Stimulated activated CD8-positive, alpha-beta memory T cell treated with anti-CD3 and anti-CD28 coated beads, Interleukin-15, amount 100 ng/mL, for 1 hour (primary cell): Measurements from ENCODE around the gene CCDC33.

ENCODE experiments used
- DNase-seq: peaks from one replicate; pipeline ENCODE4 v3.0.0-alpha.2; 2020; ENCODE audit warnings: low read depth

The CCDC33 gene

DNA sequence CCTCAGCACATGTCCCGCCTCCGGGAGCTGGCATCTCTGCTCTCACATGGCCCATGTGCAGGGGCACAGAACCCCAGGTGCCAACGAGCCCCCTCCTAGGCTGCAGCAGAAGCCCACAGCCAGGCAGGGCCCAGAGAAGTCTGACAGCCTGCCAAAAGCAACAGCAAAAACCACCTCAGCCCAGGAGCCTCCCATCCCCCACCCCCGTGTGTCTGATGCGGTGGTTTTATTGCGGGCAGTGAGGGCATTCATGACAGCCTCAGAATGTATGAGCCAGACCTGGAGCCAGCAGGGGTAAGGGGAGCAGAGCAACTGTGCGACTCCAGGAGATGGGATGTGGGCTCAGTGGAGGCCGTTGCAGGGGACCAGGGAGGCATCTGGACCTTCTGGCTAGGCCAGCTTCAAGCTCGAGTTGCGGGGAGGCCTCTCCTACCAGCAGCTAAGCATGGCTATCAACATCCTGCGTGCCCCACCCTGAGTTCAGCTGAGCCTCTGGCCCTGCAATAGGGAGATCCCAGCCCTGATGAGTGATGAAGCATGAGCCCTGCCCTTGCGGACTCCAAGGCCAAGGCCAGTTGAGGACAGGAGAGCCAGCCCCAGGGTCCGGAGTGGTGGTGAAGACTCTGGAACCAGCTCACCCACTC is 78.8 kb downstream of the CCDC33 start:
- DNase-seq = no peak

- no peak for DNase-seq
Measured at GRCh38 chr15:74315626-74316025, 79.5 kb downstream of the CCDC33 start.

DNA sequence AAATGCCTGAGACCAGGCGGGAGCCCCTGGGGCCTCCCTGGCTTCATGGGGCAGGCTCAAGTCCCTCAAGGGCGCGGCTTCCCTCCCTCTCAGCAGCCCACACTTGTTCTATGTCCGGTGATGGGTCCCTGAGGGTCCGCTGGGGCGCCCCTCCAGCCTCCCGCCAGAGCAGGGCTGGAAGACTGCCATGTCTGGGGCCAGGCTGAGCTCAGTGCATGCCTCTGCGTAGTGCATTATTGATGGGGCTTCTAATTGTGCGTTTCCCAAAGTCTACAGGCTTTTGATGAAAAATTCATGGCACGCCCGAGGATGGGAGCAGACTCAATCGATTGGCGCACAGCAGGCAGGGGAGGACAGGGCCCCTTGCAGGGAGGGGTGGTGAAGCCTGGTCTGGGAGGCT is 80.0 kb downstream of the CCDC33 start:
- DNase-seq = no peak

DNA sequence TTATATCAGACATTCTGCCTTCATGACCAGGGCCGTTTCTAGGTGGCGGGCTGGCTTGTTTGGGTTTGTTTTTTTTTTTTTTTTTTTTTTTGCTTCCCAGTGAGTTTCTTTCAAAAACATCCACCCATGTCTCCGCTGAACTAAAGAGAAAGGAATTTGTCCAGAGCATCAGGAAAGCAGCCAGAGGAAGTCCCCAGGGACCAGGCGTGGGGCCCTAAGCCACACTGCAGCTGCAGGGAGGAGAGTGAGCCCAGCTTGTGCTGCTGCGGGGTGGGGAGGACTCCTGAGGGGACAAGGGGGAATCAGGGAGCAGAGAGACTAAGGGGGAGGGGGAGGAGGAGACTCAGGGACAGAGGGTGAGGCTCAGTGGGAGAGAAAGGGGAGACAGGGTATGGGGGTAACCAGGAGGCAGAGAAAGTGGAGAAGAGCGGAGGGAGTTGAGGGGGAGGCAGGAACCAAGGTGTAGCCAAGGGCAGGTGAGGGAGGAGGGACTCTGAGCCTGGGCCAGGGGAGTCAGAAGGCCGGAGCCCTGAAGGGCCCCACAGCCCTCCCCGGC is 81.8 kb downstream of the CCDC33 start:
- no peak for DNase-seq

DNA sequence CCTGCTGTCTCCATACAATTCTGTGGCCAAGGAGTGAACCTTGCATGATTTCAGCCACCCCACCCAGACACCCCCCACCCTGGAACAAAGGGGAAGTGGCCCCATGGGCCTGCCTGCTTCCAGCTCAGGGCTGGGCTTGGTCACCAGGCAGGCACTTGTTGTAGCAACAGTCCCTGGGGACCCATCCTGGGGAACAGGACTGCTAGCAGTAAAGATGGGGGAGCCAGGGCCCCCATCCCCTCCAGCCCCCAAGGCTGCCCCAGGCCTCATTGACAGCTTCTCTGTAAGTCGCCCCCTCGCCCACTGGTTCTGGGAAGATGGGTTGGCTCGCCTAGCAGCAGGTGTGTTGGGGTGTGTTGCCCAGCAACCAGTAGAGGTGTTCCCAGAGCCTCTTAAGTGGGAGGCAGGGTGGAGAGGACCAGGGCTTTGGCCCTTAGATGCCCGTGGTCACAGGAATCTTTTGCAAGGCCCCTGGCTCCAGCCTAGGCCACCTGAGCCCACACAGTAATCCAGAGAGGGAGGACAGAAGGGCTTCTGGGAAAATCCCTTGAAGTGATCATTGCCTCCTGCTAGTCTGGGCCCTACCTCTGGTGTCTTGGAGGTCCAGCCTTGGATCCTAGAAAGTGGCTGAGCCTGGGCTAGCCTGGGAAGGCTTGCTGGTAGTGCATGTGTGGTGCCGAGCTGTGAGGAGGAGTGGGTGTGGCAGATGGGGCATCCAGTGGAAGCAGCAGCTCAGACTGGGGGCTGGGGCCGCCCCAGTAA is 82.4 kb downstream of the CCDC33 start:
- DNase-seq = no peak

DNA sequence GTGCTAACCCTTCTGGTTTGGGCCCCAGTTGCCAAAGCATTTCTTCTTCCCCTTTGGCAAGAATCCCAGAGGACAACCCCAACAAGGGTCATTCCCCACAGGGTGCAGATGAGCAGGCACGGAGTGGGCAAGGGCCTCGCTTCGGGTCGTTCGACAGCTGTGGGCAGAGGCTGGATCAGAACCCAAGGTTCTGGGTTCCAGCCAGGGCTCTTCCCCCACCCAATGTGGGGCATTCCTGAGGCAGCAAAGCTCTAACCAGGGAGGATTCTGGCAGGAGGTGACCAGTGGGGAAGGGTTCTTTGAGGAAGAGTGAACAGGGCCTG is 83.0 kb downstream of the CCDC33 start:
- DNase-seq = no peak

- no peak for DNase-seq
Measured at GRCh38 chr15:74319596-74320351, 83.6 kb downstream of the CCDC33 start.

- no peak for DNase-seq
Measured at GRCh38 chr15:74320352-74321247, 84.5 kb downstream of the CCDC33 start.

DNA sequence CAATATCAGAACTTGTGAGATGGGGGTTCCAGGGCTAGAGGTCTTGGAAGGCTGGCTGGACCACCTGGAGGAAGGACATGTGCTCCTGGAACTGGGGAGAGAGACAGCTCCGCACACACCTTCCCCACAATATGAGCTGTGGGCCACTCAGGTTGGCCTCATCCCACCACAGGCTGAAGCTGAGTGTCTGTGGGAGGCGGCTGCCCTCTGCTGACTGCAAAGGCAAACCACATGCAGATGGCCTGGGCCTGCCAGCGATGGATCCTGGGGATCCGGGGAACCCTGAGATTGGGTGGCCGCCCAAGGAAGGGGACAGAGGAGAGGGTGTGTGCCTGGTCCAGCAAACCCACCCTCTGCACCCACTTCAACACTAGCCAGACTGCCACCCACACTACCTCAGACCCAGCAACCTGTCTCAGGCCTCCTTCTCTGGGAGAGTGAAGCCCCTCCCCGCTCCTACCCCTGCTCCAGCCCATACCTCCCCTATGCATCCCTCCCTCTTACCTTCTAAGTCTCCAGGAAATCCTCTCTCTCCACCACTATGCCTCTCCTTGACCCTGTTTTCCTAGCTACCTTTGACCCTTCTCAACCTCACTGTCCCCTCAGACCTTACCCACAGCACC is 86.5 kb downstream of the CCDC33 start:
- peak; percentile 40 for DNase-seq

DNA sequence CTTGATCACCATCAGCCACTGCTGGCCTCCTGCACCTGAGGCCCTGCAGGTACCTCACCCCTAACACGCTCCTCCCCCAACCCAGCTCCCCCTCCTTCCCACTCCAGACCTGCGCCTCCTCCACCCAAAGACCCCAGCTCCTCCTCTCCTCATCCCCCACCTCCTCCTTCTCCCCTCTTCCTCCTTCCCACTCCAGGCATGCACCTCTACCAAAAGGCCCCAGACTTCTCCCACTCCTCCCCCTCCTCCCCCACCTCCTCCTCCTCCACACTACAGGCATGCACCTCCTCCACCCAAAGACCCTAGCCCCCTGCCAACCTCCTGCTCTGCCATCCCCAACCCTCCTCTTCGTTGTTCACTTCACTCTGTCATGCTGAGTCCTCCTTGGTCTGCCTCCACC is 88.6 kb downstream of the CCDC33 start:
- DNase-seq = no peak

DNA sequence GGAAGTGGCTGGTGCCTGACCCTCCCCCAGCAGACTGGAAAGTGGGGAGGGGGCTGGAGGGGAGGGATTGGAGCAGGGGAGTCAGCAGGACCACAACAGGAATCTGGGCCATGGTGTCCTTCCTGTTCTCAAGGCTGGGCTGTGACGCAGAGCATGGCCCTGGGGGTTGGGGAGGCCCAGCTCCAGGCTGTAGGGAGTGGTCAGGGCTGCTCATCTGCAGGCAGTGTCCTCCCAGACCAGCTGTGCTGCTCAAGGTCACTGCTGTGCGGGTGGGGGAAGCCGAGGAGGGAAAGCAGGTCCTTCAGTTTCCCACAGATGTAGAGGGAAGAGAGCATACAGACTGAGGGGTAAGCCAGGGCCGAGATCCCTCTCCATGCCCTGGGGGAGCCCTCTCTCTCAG is 90.6 kb downstream of the CCDC33 start:
- DNase-seq = no peak

- no peak for DNase-seq
Measured at GRCh38 chr15:74327756-74328155, 91.6 kb downstream of the CCDC33 start.

DNA sequence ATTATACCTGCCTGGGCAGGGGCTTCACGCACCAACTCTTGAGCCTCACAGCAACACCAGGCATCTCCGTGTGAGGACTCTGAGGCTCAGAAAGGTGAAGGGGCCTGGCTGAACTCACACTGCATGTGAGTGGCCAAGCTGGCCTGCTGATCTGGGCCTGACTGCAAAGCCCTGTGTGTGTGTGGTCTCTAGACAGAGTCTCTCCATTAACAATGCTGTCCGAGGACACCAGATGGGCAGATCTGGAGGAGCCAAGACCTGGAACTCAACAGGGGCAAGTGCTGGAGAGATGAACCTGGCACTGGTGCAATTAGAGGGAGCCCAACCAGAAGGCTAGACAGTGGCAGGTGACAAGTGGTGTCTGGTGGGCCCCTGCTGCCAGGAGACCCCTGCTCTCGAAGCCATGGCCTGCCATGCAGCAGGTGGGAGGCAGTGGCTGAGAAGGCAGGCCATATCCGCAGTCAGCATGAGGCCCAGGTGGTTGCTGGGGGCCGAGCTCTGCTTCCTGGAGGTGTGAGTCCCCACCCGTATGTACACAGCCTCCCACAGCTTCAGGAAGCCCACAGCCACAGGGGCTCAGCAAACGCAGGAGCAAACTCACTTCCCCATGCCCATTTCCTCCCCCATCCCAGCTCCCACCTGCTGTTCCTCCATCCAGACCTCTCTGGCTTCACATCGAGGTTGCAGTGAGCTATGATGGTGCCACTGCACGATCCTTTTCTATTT is 92.4 kb downstream of the CCDC33 start:
- DNase-seq = no peak

DNA sequence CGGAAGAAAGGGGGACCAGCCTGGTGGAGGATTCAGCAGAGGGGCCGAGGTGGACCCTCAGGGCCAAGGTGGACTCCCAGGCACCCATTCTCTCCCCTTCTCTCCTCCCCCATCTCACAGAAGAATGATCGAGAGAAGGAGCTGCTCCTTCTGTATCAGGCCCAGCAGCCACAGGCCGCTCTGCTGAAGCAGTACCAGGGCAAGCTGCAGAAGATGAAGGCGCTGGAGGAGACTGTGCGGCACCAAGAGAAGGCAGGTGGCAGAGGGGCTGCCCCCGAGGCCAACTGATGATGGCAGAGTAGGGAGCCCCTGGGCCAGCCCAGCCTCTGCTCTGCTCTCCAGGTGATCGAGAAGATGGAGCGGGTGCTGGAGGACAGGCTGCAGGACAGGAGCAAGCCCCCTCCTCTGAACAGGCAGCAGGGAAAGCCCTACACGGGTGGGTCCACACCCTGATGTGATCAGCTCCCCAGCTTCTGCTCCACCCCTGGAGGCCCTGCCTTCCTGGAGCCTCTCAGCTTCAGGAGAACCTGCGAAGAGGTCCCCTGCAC is 94.8 kb downstream of the CCDC33 start:
- no peak for DNase-seq

DNA sequence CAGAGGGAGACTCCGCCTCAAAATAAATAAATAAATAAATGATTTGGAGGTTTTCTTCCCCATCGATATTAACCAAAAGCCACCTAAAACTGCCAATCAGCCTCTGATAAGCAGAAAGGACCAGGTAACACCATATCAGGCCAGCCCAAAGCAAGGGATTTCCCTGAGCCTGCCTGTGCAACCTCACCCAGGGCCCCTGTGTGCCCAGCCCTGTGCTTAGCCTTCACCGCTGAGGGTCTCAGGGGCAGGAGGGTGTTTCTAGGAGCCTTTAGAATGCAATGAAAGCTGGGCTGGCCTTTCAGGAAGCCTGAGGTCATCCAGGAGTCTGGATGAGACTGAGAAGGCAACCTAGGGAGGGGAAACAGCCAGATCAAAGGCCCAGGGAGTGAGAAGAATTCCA is 95.9 kb downstream of the CCDC33 start:
- DNase-seq = no peak

- DNase-seq = no peak
Measured at GRCh38 chr15:74332611-74333010, 96.5 kb downstream of the CCDC33 start.

GRCh38 chr15:74333093-74333492 is 97.0 kb downstream of the CCDC33 start:
- no peak for DNase-seq

DNA sequence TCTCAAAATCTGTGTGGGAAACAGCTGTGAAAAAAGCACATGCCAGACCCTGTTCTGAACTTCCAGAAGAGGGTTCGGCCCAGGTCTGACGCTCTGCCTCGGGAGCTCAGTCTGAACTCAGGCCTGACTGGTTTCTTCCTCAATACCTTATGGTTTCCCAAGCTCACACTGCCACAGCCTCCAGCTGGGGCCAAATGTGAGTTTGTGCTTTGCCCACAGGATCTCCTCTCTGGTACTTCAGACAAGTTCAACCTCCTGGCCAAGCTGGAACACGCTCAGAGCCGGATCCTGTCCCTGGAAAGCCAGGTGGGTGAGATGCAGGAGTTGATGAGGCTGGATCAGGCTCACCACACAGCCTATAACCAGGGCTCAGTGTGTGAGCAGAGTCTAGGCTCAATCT is 97.5 kb downstream of the CCDC33 start:
- DNase-seq = no peak

- DNase-seq = no peak
Measured at GRCh38 chr15:74334127-74334526, 98.0 kb downstream of the CCDC33 start.

DNA sequence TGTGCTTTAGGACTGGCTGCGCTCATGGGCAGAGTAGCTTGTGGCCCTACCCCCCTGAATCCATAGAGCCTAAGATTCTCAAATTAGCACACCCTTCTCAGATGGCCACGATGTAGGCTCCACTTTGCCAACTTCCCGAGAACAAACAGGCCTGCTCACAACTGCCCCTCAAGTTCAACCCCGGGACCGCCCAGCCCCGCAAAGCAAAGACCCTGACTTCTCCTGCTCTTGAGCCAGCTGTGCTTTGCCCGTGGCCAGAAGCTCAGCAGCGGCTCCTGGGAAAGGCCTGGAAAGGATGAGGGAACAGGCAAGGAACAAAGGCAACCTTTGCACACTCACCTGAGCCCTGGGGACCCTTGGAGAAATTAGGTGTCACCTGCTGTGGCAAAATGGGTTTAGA is 99.3 kb downstream of the CCDC33 start:
- DNase-seq = no peak
